Panc1 (cell line): ENCODE data around the gene GIMAP1. TPM values are rescaled to one million over a fixed set of nuclear protein-coding genes. Genes with fewer than 3 reads are reported as not detected.

ENCODE experiments used
- ATAC-seq: fragments of 200-7000 bp; cut with Tn5 transposase; 2 replicates; pipeline ENCODE4 v1.9.1; 2020; ENCODE audit warnings: mild to moderate bottlenecking, moderate library complexity
- BruUV-seq: library from RNA; stranded (reverse); fragments of 400-500 nt; replicated peaks from 2 replicates; lab custom pipeline; 2021; lab: Mats Ljungman, UMichigan
- CTCF ChIA-PET: fragments of 300-600 bp; sonication (Branson Sonifier 250); formaldehyde crosslinking; loops from one replicate; lab custom pipeline; 2022; ENCODE audit warnings: antibody characterized with exemption; lab: Charles Lee
- POLR2A ChIA-PET: fragments of 300-600 bp; sonication (Branson Sonifier 250); formaldehyde crosslinking; loops from one replicate; lab custom pipeline; 2022; ENCODE audit warnings: antibody characterized with exemption; lab: Charles Lee
- DNase-seq: peaks from one replicate; pipeline ENCODE4 v3.0.0-alpha.2; 2010; ENCODE audit warnings: low read depth, low spot score
- H3K27ac ChIP-seq: 2 replicates; pipeline ENCODE4 v1.5.1; 2011; ENCODE audit warnings: mild to moderate bottlenecking, low read length, inconsistent platforms
- H3K27me3 ChIP-seq: fragments of 200-500 bp; sonication (Bioruptor generic); 2 replicates; pipeline ENCODE4 v1.6.0; 2014; ENCODE audit warnings: low read length, inconsistent platforms; ENCODE audit not compliant: control insufficient read depth, insufficient read depth
- H3K36me3 ChIP-seq: fragments of 200-500 bp; sonication (Bioruptor generic); 2 replicates; pipeline ENCODE4 v1.5.1; 2014; ENCODE audit warnings: inconsistent platforms, mild to moderate bottlenecking, low read length, moderate library complexity; ENCODE audit not compliant: control insufficient read depth, insufficient read depth
- H3K4me1 ChIP-seq: 2 replicates; pipeline ENCODE4 v1.5.1; 2011; ENCODE audit warnings: inconsistent platforms, mild to moderate bottlenecking, low read length, moderate library complexity; ENCODE audit not compliant: control insufficient read depth, insufficient read depth
- H3K4me3 ChIP-seq, 2 experiments: 2 replicates each; pipeline ENCODE4 v1.5.1; 2011 to 2012; ENCODE audit warnings: low read depth in 2 of 2, low read length in 2 of 2, mild to moderate bottlenecking in 2 of 2, inconsistent platforms in 1 of 2, moderate library complexity in 1 of 2
- H3K9me3 ChIP-seq: fragments of 200-500 bp; sonication (Bioruptor generic); 2 replicates; pipeline ENCODE4 v1.5.1; 2014; ENCODE audit warnings: low read depth, mild to moderate bottlenecking, inconsistent platforms, low read length, moderate library complexity; ENCODE audit not compliant: control insufficient read depth, insufficient read depth
- POLR2AphosphoS5 ChIP-seq: IDR thresholded peaks from 2 replicates; pipeline ENCODE4 v1.6.1; 2012; ENCODE audit warnings: mild to moderate bottlenecking, low read depth, low read length, moderate library complexity
- SIN3A ChIP-seq: IDR thresholded peaks from 2 replicates; pipeline ENCODE4 v1.6.1; 2012; ENCODE audit warnings: low read depth, mild to moderate bottlenecking, low read length, moderate library complexity, borderline replicate concordance; ENCODE audit not compliant: insufficient read depth
- TCF7L2 ChIP-seq: IDR thresholded peaks from 2 replicates; pipeline ENCODE4 v1.6.1; 2011; ENCODE audit warnings: mild to moderate bottlenecking, low read depth, low read length, inconsistent platforms
- in situ Hi-C: cut with HindIII; loops from 2 replicates; pipeline ENCODE4 v1.10.0; 2016; ENCODE audit warnings: low sequenced_read_pairs, low pct_unique_long_range_greater_than_20kb
- intact Hi-C: fragments of 100-400 bp; cut with micrococcal nuclease; formaldehyde crosslinking; loops from one replicate; pipeline ENCODE4 v1.10.0; 2022; ENCODE audit not compliant: unreplicated experiment
- total RNA-seq: library from RNA; stranded (reverse); gene quantifications from one replicate; pipeline ENCODE4 v1.2.1, GENCODE V29; 2021; ENCODE audit not compliant: unreplicated experiment
- TF ChIP-seq, protein P1 (sequence below): fragments of 450-650 bp; IDR thresholded peaks from 2 replicates; pipeline ENCODE4 v1.5.1; 2017; ENCODE audit warnings: mild to moderate bottlenecking
- TF ChIP-seq, protein P2 (sequence below), 2 experiments: IDR thresholded peaks; 2 replicates each; pipeline ENCODE4 v1.6.1; 2011 to 2012; ENCODE audit warnings: low read depth in 2 of 2, control low read depth in 1 of 2, low read length in 1 of 2, mild to moderate bottlenecking in 1 of 2, moderate library complexity in 1 of 2; ENCODE audit not compliant: insufficient read depth in 1 of 2

GIMAP1 gene
- total RNA-seq, 1 experiment from 2014 or later: 0.05 TPM

DNA sequence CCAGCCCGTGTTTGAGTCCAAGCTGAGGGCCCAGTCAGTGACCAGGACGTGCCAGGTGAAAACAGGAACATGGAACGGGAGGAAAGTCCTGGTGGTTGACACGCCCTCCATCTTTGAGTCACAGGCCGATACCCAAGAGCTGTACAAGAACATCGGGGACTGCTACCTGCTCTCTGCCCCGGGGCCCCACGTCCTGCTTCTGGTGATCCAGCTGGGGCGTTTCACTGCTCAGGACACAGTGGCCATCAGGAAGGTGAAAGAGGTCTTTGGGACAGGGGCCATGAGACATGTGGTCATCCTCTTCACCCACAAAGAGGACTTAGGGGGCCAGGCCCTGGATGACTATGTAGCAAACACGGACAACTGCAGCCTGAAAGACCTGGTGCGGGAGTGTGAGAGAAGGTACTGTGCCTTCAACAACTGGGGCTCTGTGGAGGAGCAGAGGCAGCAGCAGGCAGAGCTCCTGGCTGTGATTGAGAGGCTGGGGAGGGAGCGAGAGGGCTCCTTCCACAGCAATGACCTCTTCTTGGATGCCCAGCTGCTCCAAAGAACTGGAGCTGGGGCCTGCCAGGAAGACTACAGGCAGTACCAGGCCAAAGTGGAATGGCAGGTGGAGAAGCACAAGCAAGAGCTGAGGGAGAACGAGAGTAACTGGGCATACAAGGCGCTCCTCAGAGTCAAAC is 26.0 kb downstream of the GIMAP1 start:
- CTCF ChIA-PET: no interaction called here
- no peak overlapping the region for H3K27ac ChIP-seq

DNA sequence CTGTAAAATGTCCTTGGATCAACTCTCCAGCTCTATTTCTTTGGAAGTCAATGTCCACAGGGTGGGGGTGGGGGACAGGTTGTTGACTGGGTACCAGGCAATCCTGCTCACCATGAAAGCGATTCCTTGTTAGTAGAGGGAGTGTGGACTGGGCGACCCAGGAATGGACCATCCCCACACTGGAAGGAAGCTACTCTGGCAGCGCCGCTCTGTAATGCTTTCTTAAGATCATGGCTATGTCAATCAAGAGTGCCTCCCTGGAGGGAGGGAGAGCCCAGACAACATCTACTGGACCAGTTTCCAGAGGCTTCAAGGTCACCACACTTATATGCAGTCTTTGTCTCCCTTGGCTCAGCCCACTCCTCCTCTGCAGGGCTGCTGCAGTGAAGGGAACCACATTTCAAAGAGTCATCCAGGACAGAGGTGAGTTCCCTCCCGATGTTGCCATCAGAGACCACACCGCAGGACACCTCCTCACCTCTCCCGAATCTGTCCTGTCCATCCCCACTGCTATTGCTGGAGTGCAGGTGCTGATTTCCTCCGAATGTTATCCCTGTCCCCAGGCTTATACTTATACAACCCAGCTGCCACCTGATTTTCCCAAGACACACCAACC is 27.7 kb downstream of the GIMAP1 start:
- TF ChIP-seq TCF7L2 (no peak), SIN3A (no peak)
- intact Hi-C loops: no loop called here
- ChIA-PET POLR2A (interaction anchor here (1.2 kb wide), 1 partner anchor 26 kb away, joined by 14 read pairs; no protein-coding TSS in a partner anchor), CTCF (no interaction called here)
- DNase-seq: no peak
- no peak for ATAC-seq
- no peak overlapping the region for H3K4me3 ChIP-seq
- no peaks in the 10 kb centered on the region for H3K36me3 ChIP-seq
- peaks cover 14% of the 10 kb centered on the region for H3K27me3 ChIP-seq
- no peak overlapping the region for H3K27ac ChIP-seq
- H3K4me1 ChIP-seq: no peaks in the 10 kb centered on the region
- H3K9me3 ChIP-seq: no peaks in the 10 kb centered on the region
- in situ Hi-C loops: no loop called here
- BruUV-seq: no TSS peak

More for the DNA sequence above, 26.0 kb downstream of the GIMAP1 start:
- no TSS peak for BruUV-seq
- Histone ChIP-seq H3K9me3 (no peaks in the 10 kb centered on the region), H3K27me3 (peaks cover 15% of the 10 kb centered on the region), H3K4me3 (no peak overlapping the region), H3K4me1 (no peaks in the 10 kb centered on the region; the same call in 1 of the 2 replicates), H3K36me3 (no peaks in the 10 kb centered on the region)
- ATAC-seq (no peak), DNase-seq (no peak)
- in situ Hi-C loops (no loop called here), intact Hi-C loops (no loop called here)
- POLR2A ChIA-PET: no interaction called here
- TF ChIP-seq SIN3A: no peak
- TF ChIP-seq TCF7L2: no peak
- no peak for TF ChIP-seq POLR2AphosphoS5
- TF ChIP-seq, protein P1, sequence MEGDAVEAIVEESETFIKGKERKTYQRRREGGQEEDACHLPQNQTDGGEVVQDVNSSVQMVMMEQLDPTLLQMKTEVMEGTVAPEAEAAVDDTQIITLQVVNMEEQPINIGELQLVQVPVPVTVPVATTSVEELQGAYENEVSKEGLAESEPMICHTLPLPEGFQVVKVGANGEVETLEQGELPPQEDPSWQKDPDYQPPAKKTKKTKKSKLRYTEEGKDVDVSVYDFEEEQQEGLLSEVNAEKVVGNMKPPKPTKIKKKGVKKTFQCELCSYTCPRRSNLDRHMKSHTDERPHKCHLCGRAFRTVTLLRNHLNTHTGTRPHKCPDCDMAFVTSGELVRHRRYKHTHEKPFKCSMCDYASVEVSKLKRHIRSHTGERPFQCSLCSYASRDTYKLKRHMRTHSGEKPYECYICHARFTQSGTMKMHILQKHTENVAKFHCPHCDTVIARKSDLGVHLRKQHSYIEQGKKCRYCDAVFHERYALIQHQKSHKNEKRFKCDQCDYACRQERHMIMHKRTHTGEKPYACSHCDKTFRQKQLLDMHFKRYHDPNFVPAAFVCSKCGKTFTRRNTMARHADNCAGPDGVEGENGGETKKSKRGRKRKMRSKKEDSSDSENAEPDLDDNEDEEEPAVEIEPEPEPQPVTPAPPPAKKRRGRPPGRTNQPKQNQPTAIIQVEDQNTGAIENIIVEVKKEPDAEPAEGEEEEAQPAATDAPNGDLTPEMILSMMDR: no peak
- TF ChIP-seq, protein P2, sequence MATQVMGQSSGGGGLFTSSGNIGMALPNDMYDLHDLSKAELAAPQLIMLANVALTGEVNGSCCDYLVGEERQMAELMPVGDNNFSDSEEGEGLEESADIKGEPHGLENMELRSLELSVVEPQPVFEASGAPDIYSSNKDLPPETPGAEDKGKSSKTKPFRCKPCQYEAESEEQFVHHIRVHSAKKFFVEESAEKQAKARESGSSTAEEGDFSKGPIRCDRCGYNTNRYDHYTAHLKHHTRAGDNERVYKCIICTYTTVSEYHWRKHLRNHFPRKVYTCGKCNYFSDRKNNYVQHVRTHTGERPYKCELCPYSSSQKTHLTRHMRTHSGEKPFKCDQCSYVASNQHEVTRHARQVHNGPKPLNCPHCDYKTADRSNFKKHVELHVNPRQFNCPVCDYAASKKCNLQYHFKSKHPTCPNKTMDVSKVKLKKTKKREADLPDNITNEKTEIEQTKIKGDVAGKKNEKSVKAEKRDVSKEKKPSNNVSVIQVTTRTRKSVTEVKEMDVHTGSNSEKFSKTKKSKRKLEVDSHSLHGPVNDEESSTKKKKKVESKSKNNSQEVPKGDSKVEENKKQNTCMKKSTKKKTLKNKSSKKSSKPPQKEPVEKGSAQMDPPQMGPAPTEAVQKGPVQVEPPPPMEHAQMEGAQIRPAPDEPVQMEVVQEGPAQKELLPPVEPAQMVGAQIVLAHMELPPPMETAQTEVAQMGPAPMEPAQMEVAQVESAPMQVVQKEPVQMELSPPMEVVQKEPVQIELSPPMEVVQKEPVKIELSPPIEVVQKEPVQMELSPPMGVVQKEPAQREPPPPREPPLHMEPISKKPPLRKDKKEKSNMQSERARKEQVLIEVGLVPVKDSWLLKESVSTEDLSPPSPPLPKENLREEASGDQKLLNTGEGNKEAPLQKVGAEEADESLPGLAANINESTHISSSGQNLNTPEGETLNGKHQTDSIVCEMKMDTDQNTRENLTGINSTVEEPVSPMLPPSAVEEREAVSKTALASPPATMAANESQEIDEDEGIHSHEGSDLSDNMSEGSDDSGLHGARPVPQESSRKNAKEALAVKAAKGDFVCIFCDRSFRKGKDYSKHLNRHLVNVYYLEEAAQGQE (IDR thresholded peaks at IDR 0.05; ENCODE audit: insufficient read depth in 1 of 2, low read depth in 2 of 2, low read length in 1 of 2): no peak

DNA sequence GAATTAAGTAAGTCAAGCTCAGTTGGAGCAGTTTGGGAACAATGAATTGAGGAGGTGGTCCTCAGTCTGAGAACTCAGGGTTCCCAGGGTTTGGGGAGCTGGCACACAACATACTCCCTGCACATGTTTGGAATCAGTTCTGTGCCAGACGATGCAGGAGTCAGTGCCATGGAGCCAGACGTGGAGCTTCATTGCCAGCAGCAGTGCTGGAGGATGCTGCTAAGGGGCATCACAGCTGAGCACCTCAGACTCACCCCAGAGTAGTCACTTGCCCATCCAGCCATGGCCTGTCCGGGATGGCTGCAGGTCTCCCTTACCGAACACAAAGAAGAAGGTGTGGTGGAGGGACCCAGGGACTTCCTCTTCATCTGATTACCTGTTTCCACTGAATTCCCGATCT is 28.7 kb downstream of the GIMAP1 start:
- ATAC-seq (no peak), DNase-seq (no peak)
- no peaks in the 10 kb centered on the region for H3K4me1 ChIP-seq
- no peak for TF ChIP-seq TCF7L2
- no peak for TF ChIP-seq SIN3A
- TF ChIP-seq, protein P1: no peak
- no peak overlapping the region for H3K27ac ChIP-seq
- H3K4me3 ChIP-seq: no peak overlapping the region
- ChIA-PET CTCF (no interaction called here), POLR2A (no interaction called here)
- no TSS peak for BruUV-seq
- intact Hi-C loops: no loop called here
- in situ Hi-C loops: no loop called here
- H3K27me3 ChIP-seq: peaks cover 8% of the 10 kb centered on the region
- no peaks in the 10 kb centered on the region for H3K9me3 ChIP-seq
- H3K36me3 ChIP-seq: no peaks in the 10 kb centered on the region
